Breast epithelium (tissue), 4 donors: ENCODE results near the gene ATP10D. TPM values are rescaled to one million over a fixed set of nuclear protein-coding genes. Genes with fewer than 3 reads are reported as not detected.

Source experiments
- DNase-seq, 2 donors: peaks; one replicate each; pipeline ENCODE4 v3.0.0-alpha.2; 2019; ENCODE audit warnings: low spot score in 2 of 2
- H3K27ac ChIP-seq, 2 donors: fragments of 200-600 bp; sonication (generic) in 1 of 2; one replicate each; pipeline ENCODE4 v1.5.1; 2016 to 2019; ENCODE audit warnings: mild to moderate bottlenecking in 1 of 2
- H3K27me3 ChIP-seq, 2 donors: fragments of 200-600 bp; sonication (generic) in 1 of 2; one replicate each; pipeline versions ENCODE4 v1.5.1 to v1.6.0; 2017 to 2019; ENCODE audit warnings: control low read depth in 1 of 2, mild to moderate bottlenecking in 1 of 2
- H3K36me3 ChIP-seq: fragments of 200-600 bp; one replicate; pipeline ENCODE4 v1.5.1; 2019
- H3K4me1 ChIP-seq, 2 donors: fragments of 200-600 bp; sonication (generic); one replicate each; pipeline ENCODE4 v1.5.1; 2016 to 2019; ENCODE audit warnings: control low read depth in 1 of 2
- H3K4me3 ChIP-seq, 3 donors: fragments of 200-600 bp; sonication (generic); 1 replicate in 2 of 3; 2 replicates in 1 of 3; pipeline ENCODE4 v1.5.1; 2016 to 2019; ENCODE audit warnings: mild to moderate bottlenecking in 3 of 3, moderate library complexity in 2 of 3
- H3K9me3 ChIP-seq, 2 donors: fragments of 200-600 bp; sonication (generic) in 1 of 2; one replicate each; pipeline ENCODE4 v1.5.1; 2016 to 2019; ENCODE audit warnings: control low read depth in 1 of 2
- POLR2A ChIP-seq: fragments of 450-650 bp; IDR thresholded peaks from one replicate; pipeline ENCODE4 v1.6.1; 2016; ENCODE audit warnings: antibody characterized with exemption, mild to moderate bottlenecking, moderate library complexity
- POLR2AphosphoS5 ChIP-seq, 3 donors: sonication (generic); formaldehyde crosslinking; IDR thresholded peaks; one replicate each; pipeline ENCODE4 v1.6.1; 2017; ENCODE audit warnings: antibody characterized with exemption in 3 of 3
- intact Hi-C: fragments of 100-400 bp; cut with DNase I; formaldehyde crosslinking; loops from one replicate; pipeline ENCODE4 v1.15.1; 2023; ENCODE audit warnings: low total_unique reads
- total RNA-seq, 3 donors: library from RNA; depleted of rRNA; stranded (reverse); fragments of >200 nt; gene quantifications; one replicate each; pipeline ENCODE4 v1.1.0, GENCODE V29; 2016
- TF ChIP-seq, protein P1 (sequence below), 3 donors: fragments of 450-650 bp; IDR thresholded peaks; one replicate each; pipeline ENCODE4 v1.5.1; 2016 to 2017; ENCODE audit warnings: antibody characterized with exemption in 3 of 3, mild to moderate bottlenecking in 3 of 3, moderate library complexity in 3 of 3

ATP10D gene
- total RNA-seq, 3 donors from 2014 or later, result 13.3 to 26.2 (median 15.7) TPM

- H3K9me3 ChIP-seq, result no peaks in the 10 kb centered on the region
- H3K27ac ChIP-seq, result no peak overlapping the region
- H3K4me3 ChIP-seq, result no peak overlapping the region
- intact Hi-C loops, result no loop called here
- H3K36me3 ChIP-seq, result no peaks in the 10 kb centered on the region
- no peak for DNase-seq
- H3K27me3 ChIP-seq, result no peaks in the 10 kb centered on the region
- H3K4me1 ChIP-seq, result no peaks in the 10 kb centered on the region
- TF ChIP-seq POLR2AphosphoS5 (IDR thresholded peaks at IDR 0.05) (no peak), POLR2A (no peak)
- TF ChIP-seq, protein P1, sequence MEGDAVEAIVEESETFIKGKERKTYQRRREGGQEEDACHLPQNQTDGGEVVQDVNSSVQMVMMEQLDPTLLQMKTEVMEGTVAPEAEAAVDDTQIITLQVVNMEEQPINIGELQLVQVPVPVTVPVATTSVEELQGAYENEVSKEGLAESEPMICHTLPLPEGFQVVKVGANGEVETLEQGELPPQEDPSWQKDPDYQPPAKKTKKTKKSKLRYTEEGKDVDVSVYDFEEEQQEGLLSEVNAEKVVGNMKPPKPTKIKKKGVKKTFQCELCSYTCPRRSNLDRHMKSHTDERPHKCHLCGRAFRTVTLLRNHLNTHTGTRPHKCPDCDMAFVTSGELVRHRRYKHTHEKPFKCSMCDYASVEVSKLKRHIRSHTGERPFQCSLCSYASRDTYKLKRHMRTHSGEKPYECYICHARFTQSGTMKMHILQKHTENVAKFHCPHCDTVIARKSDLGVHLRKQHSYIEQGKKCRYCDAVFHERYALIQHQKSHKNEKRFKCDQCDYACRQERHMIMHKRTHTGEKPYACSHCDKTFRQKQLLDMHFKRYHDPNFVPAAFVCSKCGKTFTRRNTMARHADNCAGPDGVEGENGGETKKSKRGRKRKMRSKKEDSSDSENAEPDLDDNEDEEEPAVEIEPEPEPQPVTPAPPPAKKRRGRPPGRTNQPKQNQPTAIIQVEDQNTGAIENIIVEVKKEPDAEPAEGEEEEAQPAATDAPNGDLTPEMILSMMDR (IDR thresholded peaks at IDR 0.05), result no peak
These were observed 15.1 kb upstream of the ATP10D start for GRCh38 chr4:47469951-47470350.

GRCh38 chr4:47471064-47471463 lies 14.0 kb upstream of the ATP10D start:
- Histone ChIP-seq H3K4me1 (no peaks in the 10 kb centered on the region), H3K27ac (no peak overlapping the region), H3K36me3 (no peaks in the 10 kb centered on the region), H3K27me3 (no peaks in the 10 kb centered on the region), H3K4me3 (no peak overlapping the region), H3K9me3 (no peaks in the 10 kb centered on the region)
- DNase-seq, result no peak
- TF ChIP-seq, protein P1 (IDR thresholded peaks at IDR 0.05), result no peak
- TF ChIP-seq POLR2AphosphoS5 (IDR thresholded peaks at IDR 0.05), result no peak
- no peak for TF ChIP-seq POLR2A
- intact Hi-C loops, result no loop called here

DNA sequence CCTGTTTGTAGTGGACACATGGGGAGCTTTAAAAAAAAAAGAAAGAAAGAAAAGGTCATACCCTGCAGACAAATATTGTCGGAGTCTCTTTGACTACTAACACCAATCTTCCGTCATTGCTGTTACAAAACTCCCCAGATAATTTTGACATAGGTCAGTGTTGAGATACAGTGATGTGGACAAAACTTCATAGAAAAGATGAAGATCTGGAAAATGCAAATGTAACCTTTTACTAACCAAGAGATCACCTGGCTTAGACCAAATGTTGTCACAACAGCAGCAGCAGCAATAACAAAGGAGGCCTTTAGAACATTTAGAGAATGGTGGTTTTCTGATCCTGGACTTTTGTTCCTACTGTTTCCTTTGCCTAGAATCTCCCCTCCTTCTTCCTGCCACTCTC lies 13.5 kb upstream of the ATP10D start:
- no peaks in the 10 kb centered on the region for H3K9me3 ChIP-seq
- H3K36me3 ChIP-seq, result no peaks in the 10 kb centered on the region
- no peaks in the 10 kb centered on the region for H3K4me1 ChIP-seq
- no peaks in the 10 kb centered on the region for H3K27me3 ChIP-seq
- DNase-seq, result no peak
- no peak overlapping the region for H3K4me3 ChIP-seq
- no peak overlapping the region for H3K27ac ChIP-seq
- intact Hi-C loops, result no loop called here
- no peak for TF ChIP-seq POLR2A

DNA sequence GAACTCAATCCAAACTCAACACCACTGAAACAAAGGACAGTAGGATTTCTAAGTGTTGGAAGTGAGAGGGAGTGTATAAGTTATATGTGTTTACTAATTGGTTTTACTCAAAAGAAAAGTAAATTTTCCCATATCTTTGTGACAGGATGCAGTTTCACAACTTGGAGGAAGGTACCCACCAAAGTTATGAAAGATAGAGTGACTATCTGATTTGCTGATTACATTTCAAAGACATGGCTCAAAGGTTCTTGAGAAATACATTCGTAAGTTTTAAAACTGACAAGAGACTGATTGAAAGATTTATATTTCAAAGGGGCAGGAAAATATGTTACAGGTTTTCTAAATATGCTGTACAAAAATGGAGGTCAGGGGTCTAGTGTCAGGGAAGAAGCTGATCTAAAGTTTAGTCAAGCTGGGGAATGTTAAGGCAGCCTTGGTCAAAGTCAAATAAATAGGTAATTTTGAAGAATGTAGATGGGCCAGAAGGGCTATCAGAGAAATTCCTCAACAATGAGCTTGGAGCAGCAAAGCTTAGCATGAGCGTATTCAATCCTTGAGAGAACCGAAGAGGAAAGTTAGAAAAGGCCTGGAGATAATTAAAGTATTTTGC lies 11.8 kb upstream of the ATP10D start:
- TF ChIP-seq POLR2AphosphoS5 (IDR thresholded peaks at IDR 0.05) (no peak), POLR2A (no peak)
- TF ChIP-seq, protein P1 (IDR thresholded peaks at IDR 0.05), result no peak
- no peaks in the 10 kb centered on the region for H3K4me1 ChIP-seq
- DNase-seq, result no peak
- no peak overlapping the region for H3K27ac ChIP-seq
- no peaks in the 10 kb centered on the region for H3K36me3 ChIP-seq
- no peak overlapping the region for H3K4me3 ChIP-seq
- intact Hi-C loops, result no loop called here
- H3K27me3 ChIP-seq, result no peaks in the 10 kb centered on the region
- H3K9me3 ChIP-seq, result no peaks in the 10 kb centered on the region

DNA sequence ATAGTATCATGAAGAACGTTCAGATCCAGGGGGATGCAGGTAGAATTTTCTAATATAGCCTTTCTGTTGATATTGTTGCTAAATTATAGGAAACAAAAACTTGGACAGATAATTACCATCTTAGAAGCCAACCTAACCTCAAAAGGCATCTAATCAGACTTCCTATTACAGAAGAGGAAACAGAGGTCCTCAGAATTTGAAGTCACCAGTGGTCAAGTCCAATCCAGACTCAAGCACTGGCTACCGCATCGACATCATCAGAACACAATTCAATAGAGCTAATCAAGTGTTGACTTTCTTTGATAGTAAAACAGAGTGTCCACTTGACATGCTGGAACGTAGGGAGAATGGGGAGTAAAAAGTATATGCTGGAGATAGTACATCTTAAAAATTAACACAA lies 10.3 kb upstream of the ATP10D start:
- H3K9me3 ChIP-seq, result no peaks in the 10 kb centered on the region
- H3K27me3 ChIP-seq, result no peaks in the 10 kb centered on the region
- H3K4me1 ChIP-seq, result no peaks in the 10 kb centered on the region
- H3K36me3 ChIP-seq, result no peaks in the 10 kb centered on the region
- H3K27ac ChIP-seq, result no peak overlapping the region
- H3K4me3 ChIP-seq, result no peak overlapping the region
- intact Hi-C loops, result no loop called here
- TF ChIP-seq POLR2AphosphoS5 (IDR thresholded peaks at IDR 0.05) (no peak), POLR2A (no peak)
- TF ChIP-seq, protein P1 (IDR thresholded peaks at IDR 0.05), result no peak
- no peak for DNase-seq

DNA sequence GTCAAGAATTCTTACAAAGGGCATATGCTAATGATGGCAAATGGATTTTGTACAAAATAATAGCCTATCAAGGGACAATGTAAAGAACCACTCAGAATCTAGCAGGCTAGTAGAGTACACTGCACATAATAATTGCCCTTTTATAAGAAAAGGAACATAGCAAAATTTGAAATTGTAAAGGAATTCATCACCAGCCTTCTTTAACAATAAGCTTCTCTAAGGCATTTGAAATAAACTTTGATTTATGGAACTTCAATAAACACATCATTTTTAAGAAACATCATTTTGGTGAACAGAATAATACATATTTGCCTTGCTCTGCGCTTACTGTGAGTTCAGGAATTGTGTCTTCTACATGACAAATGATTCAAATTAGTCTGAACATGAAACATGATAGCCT lies 9.7 kb upstream of the ATP10D start:
- no peaks in the 10 kb centered on the region for H3K4me1 ChIP-seq
- TF ChIP-seq POLR2AphosphoS5 (IDR thresholded peaks at IDR 0.05) (no peak), POLR2A (no peak)
- TF ChIP-seq, protein P1 (IDR thresholded peaks at IDR 0.05), result no peak
- no peaks in the 10 kb centered on the region for H3K36me3 ChIP-seq
- H3K9me3 ChIP-seq, result no peaks in the 10 kb centered on the region
- intact Hi-C loops, result no loop called here
- no peak overlapping the region for H3K27ac ChIP-seq
- no peaks in the 10 kb centered on the region for H3K27me3 ChIP-seq
- H3K4me3 ChIP-seq, result no peak overlapping the region
- no peak for DNase-seq
